ENCODE results near the gene MND1.

MND1 gene

DNA sequence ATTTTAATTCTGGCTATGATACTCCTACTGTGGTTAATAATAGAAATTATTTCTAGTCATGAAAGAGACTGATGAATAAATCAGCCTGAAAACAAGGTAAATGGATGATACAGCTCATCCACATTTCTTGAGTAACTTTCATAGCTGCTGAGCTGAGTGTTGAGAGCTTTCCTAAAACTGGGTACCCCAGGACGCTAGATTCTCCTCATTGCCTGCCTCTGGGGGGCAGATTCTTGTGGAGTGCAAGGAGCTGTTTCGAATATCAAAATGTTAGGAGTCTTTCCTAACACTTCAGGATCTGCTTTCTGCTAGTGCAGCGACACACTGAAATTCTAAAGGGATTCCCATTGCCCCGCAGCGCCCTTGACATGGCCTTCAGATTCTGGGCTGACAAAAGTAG is 2.1 kb downstream of the MND1 start:
- no peak for DNase-seq (ENCODE audit: low spot score)

DNA sequence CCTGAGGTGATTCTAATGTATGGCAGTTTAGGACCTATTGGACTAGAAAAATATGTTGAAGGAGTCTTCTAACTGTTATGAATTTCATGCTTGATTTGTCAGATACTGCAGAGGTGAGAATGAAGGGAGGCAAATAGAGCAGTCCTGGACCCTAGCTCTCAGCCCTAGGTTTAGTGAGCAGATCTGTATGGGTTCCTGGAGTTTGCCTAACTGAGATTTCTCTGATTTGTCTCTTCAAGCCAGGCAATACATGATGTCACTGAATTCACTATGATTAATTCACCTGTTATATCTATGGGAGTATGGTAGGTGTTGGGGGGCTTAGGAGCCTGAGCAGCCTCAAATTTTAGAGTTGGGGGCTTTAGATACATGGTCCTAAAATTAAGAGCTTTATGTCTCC is 2.6 kb downstream of the MND1 start:
- DNase-seq (ENCODE audit: low spot score) = no peak

DNA sequence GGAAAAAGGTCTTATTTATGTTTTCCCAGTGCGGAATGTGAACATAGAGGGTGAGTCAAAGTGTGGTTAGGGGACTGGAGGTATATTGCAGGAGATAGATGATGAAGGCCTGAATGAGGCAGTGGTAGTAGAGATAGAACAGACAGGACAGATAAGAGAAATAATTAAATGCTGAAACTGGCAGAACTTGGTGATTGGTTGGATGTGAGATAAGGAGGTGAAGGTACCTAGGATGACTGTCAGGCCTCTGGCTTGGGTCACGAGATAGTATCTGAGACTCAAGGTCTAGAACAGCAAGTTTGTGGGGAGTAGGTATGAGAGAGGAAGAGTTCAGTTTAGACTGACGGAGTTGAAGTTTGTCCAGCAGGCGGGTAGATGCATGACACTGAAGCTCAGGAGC is 3.5 kb downstream of the MND1 start:
- no peak for DNase-seq (ENCODE audit: low spot score)

DNA sequence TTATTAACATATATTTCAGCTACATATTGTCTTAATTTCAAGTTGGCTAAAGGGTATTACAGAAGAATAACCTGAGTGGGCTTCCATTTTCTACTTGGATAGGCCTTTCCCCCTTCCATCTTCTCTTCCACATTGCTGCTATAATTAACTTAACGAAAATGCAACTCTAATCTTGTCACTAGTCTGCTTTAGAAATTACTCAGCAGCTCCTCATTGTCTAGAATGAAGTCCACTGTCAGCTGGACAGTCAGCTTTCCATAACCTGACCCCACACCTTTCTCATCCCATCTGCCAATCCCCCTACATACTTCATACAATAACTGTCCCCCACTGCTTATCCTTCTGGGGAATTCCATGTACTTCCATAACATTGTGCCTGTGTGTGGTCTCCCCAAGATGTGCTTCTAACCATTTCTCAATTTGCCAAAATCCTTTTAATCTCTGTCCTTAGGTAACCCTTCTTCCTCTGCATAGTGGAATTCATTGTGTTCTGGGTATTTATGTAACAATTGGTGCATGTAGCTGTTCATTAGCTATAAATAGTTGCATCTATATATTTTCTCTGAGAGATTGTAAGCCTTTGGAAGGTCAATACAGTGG is 4.8 kb downstream of the MND1 start:
- DNase-seq (ENCODE audit: low spot score) = no peak

DNA sequence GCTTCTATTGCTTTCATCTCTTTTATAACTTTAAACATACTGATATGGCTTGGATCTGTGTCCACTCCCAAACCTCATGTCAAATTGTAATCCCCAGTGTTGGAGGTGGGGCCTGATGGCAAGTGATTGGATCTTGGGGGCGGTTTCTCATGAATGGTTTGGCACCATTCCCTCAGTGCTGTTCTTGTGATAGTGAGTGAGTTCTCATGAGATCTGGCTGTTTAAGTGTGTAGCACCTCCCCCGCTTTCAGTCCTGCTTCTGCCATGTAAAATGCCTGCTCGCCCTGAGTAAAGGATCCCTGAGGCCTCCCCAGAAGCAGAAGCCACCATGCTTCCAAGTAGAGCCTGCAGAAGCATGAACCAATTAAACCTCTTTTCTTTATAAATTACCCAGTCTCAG is 17.7 kb downstream of the MND1 start:
- no peak for DNase-seq (ENCODE audit: low spot score)

DNA sequence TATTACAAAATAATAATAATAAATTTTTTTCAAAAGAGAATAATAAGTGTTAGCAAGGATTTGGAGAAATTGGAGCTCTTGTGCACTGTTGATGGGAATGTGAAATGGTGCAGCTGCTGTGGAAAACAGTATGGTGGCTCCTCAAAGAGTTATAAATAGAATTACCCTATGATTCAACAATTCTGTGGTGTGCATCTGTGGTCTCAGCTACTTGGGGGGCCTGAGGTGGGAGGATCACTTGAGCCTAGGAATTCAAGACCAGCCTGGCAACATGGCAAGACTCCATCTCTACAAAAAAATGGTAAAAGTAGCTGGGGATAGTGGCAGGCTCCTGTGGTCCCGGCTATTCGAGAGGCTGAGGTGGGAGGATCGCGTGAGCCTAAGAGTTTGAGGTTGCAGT is 19.6 kb downstream of the MND1 start:
- no peak for DNase-seq (ENCODE audit: low spot score)

DNA sequence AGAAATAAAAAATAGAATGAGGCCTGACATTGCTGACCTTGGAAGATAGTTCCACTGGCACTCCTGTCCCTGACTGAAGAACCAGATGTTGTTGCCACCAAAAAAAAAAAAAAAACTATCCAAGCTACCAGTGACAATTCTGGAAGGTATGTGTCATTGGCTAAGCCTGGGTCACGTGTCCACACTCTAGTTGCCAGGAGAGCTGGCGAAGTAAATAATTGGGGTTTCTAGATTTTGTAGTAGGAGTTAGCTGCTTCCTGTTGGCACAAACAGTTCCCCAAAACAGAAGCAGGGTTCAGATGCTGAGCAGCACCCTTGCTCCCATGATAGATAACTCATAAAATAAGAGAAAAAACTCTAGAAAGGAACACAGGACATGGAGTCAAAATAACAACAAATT is 20.5 kb downstream of the MND1 start:
- DNase-seq (ENCODE audit: low spot score) = no peak

DNA sequence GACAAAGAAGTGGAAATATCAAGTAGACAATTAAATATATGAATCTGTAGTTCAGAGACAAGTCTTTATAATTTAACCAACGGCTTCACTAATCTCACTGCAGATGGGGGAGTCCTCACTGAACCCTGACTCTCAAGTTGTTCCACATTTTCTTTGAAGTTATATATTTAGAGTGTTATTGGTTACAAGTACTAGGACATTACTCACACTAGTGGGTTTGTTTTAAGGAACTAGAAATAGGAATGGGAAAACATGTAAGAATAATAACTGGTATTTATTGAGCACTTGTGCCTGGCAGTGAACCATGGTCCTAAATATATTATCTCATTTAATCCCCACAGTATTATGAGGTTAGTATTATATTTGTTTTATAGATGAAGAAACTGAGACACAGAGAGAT is 22.0 kb downstream of the MND1 start:
- DNase-seq (ENCODE audit: low spot score) = no peak

DNA sequence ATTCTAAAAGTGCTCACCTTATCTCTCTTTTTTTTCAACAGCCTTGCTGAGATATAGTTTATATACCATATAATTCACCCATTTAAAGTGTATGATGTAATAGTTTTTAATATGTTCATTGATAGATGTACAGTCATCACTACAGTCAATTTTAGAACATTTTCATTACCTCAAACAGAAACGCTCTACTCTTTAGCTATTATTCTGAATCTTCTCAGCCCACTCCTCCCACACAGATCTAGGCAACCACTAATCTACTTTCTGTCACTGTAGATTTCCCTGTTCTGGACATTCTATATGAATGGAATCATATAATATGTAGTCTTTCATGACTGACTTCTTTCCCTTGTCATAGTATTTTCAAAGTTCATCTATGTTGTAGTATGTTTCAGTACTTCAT is 22.6 kb downstream of the MND1 start:
- DNase-seq (ENCODE audit: low spot score) = no peak

DNA sequence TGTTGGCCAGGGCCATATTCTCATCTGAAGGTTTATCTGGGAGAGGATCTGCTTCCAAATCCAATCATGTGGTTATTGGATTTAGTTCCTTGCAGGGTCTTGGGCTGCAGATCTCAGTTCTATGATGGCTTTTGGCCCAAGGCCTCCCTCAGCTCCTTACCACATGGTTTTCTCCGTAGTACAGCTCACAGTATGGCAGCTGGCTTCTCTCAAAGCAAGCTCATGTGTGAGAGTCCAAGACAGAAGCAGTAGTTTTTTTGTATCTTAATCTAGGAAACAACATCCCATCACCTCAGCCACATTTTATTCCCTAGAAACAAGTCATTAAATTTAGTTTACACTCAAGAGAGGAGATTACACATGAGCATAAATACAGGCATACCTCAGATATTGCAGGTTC is 24.5 kb downstream of the MND1 start:
- no peak for DNase-seq (ENCODE audit: low spot score)

DNA sequence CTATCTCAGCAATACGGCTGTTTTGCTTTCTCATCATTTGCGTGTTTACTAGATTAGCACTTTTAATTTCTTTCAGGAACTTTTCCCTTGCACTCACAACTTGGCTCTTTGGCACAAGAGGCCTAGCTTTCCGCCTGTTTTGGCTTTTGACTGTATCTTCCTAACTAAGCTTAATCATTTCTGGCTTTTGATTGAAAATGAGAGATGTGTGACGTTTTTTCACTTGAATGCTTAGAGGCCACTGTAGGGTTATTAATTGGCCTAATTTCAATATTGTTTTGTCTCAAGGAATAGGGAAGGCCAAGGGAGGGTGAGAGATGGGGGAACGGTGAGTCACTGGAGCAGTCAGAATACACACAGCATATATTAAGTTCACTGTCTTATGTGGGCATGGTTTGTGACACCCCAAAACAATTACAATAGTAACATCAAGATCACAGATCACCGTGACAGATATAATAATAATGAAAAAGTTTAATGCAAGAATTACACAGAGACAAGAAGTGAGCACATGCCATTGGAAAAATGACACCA is 27.3 kb downstream of the MND1 start:
- no peak for DNase-seq (ENCODE audit: low spot score)

DNA sequence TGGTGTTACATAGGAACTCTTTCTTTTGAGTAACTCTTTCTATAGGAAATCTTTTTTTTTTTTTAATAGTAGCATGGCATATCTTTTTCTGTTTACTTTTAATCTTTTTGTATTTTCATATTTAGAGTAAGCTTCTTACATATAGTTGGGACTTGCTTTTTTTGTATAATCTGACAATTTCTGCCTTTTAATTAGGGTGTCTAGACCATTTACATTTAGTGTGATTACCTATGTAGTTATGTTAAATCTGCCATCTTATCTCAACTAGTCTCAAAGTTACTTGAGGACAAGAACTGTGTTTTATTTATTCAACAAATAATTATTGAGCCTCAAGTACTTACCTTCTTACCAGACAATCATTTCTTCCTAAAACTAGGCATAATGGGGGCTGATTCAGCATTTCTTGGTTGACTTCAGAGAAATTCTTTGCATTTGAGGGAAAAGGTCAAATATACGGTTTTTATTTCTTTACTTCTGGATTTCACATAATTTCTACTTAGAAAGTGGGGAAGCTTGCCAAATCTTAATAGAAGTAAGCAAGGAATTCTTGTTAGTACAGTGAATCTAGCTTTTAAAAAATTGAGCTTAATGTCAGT is 28.6 kb downstream of the MND1 start:
- DNase-seq (ENCODE audit: low spot score) = no peak

DNA sequence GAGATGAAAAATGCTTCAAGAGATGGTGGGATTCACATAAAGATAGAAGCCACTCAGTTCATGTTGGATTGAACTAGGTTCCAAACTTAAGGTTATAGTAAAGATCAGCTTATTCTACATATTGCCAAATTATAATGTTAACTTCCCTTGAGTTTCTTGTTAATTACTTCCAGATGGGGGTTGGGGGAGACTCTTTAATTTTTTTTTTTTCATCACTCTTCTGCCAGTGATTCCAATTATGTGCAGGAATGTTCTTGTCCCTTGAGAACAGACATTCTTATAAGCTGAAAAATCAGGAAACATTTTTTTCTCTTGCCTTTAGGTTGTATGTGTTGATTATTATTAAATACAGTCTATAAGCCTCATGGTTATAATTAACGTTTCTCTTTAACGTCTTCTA is 30.0 kb downstream of the MND1 start:
- no peak for DNase-seq (ENCODE audit: low spot score)

DNA sequence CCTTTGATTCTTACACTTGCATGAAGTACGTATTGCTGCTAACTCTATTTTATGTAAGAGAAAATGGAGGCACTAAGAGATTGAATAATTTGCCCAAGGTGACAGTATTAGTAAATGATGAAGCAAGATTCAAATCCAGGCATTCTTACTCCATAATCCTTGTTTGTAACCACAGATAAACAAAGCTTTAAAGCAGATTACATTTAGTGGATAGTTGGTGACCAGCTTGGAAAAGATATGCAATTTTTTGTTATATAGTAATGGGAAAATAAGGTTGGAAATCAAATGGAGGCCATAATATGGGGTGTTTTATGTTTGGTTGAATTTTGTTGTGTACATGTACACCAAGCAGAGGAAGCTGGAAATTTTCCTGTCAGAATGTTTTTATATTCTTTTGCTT is 30.8 kb downstream of the MND1 start:
- no peak for DNase-seq (ENCODE audit: low spot score)

DNA sequence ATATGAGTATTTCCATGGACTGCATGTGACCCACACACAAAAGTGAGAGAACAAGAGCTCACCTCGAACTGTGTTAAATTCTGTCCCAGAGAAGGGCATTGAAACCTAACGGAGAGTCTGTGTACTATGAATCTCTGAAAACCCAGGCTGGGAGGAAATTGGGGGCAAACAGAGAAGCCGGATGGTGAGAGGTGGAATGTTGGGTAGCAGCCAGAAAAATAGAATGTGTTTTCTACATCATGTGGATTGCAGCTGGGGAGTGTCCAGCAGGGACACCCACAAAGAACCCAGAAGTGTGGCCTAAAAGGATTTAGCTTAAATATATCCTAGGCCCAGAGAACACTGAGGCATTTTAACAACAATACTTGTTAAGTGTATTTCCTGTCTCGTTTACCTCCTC is 38.6 kb downstream of the MND1 start:
- DNase-seq (ENCODE audit: low spot score) = no peak

DNA sequence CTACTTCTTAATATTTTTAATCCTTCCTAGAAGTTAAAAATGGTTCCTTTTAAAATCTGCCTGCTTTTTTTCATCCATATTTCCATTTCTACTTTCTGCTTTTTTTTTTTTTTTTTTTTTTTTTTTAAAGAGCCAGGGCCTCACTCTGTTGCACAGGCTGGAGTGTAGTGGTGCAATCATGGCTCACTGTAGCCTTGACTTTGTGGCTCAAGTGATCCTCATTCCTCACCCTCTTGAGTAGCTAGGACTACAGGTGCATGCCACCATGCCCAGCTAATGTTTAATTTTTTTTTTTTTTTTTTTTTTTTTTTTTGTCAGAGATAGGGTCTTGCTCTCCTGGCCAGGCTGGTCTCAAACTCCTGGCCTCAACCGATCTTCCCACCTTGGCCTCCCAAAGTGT is 39.7 kb downstream of the MND1 start:
- no peak for DNase-seq (ENCODE audit: low spot score)

DNA sequence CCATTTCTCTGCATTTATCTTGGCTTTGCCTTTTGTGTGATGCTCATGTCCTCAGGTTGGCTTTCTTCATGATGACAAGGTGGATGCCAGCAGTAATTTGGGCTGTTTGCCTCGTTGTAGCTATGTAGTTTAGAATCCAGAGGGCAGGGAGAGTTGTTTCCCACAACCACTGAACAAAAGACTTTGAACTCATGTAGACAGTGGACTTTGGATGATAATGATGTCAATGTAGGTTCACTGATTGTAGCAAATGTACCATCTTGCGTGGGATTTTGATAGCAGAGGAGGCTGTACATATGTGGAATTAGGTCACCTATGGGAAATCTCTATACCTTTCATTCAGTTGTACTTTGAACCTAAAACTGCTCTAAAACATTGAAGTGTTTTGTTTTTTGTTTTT is 41.3 kb downstream of the MND1 start:
- DNase-seq (ENCODE audit: low spot score) = no peak

DNA sequence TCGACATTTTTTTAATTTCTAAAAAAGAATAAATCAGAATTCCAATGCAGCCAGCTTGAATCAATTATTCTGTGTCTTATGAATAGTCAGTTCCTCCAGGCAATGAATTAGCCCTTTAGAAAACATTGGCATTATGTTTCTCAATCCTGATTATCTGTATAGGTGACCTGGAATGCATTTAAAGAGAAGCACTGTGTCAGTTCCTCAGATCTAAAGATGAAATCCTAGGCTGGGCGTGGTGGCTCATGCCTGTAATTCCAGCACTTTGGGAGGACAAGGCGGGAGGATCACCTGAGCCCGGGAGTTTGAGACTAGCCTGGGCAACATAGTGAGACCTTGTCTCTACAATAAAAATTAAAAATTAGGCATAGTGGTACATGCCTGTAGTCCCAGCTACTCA is 43.5 kb downstream of the MND1 start:
- DNase-seq (ENCODE audit: low spot score) = no peak

DNA sequence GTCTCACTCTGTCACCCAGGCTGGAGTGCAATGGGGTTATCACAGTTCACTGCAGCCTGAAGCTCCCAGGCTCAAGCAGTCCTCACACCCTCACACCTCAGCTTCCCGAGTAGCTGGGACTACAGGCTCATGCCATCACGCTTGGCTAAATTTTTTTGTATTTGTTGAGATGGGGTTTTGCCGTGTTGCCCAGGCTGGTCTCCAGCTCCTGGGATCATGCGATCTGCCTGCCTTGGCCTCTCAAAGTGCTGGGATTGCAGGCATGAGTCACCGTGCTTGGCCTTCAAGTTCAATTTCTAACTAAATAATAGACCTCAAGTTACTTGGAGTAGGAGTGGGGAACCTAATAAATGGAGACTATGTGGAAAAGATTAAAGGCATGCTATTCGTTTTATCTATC is 48.9 kb downstream of the MND1 start:
- no peak for DNase-seq (ENCODE audit: low spot score)

DNA sequence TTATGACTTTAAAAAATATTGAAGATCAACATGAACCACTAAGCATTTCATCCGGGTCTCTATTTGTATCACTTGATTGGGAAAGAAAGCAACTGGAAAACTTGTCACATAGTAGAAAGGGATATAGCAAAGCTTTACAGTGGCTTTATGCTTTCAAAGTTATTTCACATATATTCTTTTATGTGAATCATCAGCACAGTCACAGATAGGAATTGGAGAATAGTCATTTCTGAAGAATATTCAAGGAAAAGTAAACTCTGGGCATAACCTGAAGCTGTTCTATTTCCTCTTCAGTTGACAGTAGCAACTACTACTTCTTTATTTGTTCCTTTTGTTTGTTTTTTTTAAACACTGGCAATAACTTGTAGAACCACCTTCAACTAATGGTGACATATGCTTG is 50.5 kb downstream of the MND1 start:
- no peak for DNase-seq (ENCODE audit: low spot score)

DNA sequence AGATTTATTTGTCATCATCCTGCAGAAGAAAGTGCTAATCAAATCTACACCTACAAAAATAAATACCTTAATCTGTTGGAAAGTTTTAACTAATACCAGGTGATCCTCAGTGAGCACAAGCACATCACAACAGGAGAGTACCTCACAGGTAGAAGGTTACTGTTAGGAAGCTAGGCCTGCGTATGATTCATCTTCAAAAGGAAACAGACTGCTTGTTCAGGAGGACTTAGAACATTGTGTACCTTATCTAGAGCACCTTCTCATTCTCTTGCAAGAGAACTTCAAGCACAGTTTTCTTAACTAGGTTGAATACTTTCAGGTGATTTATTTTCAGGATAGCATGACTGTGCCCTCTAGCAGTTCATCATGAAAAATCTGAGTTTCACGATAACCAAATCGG is 54.2 kb downstream of the MND1 start:
- DNase-seq (ENCODE audit: low spot score) = no peak

DNA sequence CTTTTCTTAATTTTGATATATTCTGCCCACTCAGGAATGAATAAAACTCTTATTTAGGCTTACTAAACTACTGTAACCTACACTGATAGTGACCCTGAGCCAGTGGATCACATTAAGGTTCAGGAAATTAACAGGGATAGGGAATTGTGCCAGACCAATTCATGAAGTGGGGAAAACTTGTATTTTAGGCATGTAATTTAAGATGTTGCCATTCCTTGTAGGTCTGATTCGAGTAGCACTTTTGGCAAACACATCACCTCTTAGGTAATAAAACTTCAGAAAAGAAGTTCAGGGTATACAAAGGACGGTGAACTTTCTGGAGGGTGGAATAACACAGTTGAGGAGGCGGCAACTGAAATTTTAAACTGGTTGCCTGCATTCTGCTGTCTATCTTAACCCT is 54.9 kb downstream of the MND1 start:
- DNase-seq (ENCODE audit: low spot score) = no peak

DNA sequence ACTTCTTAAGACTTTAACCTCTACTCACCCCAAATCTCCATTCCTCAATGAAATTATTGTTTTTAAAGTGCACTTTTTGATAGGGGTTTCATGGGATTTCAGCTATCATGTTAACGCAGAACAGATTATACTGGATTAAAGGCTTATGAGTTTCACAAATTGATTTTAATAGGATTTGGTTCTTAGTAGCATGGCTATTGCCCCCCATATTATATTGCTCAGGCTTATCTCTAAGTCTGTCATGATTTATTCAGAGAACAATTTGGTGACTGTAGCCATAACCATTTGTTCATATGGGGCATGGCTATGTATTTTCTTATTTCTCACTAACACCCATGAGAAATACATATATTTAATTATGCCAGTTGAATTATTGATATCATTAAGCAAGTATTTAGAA is 57.0 kb downstream of the MND1 start:
- DNase-seq (ENCODE audit: low spot score) = no peak

DNA sequence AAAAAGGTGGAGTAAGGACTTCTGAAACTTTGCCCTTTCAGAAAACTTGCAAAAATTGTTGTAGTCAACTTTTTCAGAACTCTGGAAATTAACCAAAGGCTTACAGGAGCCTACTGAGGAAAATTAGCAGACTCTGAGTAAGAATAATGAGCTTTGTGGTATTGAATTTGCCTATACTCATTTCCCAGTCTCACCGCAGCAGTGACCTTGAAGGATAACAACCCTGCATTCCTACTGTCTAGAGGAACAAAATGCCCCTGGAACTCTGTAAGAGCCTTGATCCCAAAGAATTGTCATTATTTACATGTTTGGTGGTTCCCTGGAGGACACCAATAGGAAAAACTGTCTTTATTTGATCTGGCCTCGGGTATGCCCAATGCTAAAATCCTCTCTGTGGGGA is 57.9 kb downstream of the MND1 start:
- DNase-seq (ENCODE audit: low spot score) = no peak

Data from pons (tissue), 1 donor.